GM23248 (cell line): ENCODE data around the gene ATP6V0D1. TPM values are rescaled to one million over a fixed set of nuclear protein-coding genes. Genes with fewer than 3 reads are reported as not detected.

Experiments
- DNase-seq: peaks from one replicate; pipeline ENCODE4 v3.0.0-alpha.2; 2015
- H2AFZ ChIP-seq: fragments of 200-600 bp; sonication (generic); 2 replicates; pipeline ENCODE4 v1.6.1; 2016; ENCODE audit warnings: antibody characterized with exemption
- H3F3A ChIP-seq: fragments of 200-600 bp; sonication (generic); 2 replicates; pipeline ENCODE4 v1.6.1; 2016; ENCODE audit warnings: mild to moderate bottlenecking, antibody characterized with exemption, mixed run types; ENCODE audit not compliant: insufficient read depth
- H3K27ac ChIP-seq: fragments of 200-600 bp; sonication (generic); 2 replicates; pipeline ENCODE4 v1.5.1; 2016; ENCODE audit warnings: mild to moderate bottlenecking
- H3K27me3 ChIP-seq: fragments of 200-600 bp; sonication (generic); replicated peaks from 2 replicates; pipeline ENCODE4 v1.6.1; 2016; ENCODE audit warnings: mild to moderate bottlenecking; ENCODE audit not compliant: insufficient read depth
- H3K36me3 ChIP-seq: fragments of 200-600 bp; sonication (generic); 2 replicates; pipeline ENCODE4 v1.6.1; 2016; ENCODE audit warnings: low read depth, mild to moderate bottlenecking
- H3K4me1 ChIP-seq: fragments of 200-600 bp; sonication (generic); 2 replicates; pipeline ENCODE4 v1.6.1; 2016; ENCODE audit warnings: mild to moderate bottlenecking; ENCODE audit not compliant: insufficient read depth
- H3K4me2 ChIP-seq: fragments of 200-600 bp; sonication (generic); one replicate; pipeline ENCODE4 v1.6.1; 2016; ENCODE audit warnings: mild to moderate bottlenecking; ENCODE audit not compliant: unreplicated experiment
- H3K4me3 ChIP-seq: fragments of 200-600 bp; sonication (generic); 2 replicates; pipeline ENCODE4 v1.5.1; 2016; ENCODE audit warnings: mild to moderate bottlenecking
- H3K79me2 ChIP-seq: fragments of 200-600 bp; sonication (generic); 2 replicates; pipeline ENCODE4 v1.6.1; 2016; ENCODE audit warnings: mild to moderate bottlenecking; ENCODE audit not compliant: insufficient read depth
- H3K9ac ChIP-seq: fragments of 200-600 bp; sonication (generic); 2 replicates; pipeline ENCODE4 v1.6.1; 2016; ENCODE audit warnings: mild to moderate bottlenecking
- H3K9me2 ChIP-seq: fragments of 200-600 bp; sonication (generic); 2 replicates; pipeline ENCODE4 v1.6.1; 2016; ENCODE audit warnings: mixed run types, mild to moderate bottlenecking, moderate library complexity; ENCODE audit not compliant: insufficient read depth
- H3K9me3 ChIP-seq: fragments of 200-600 bp; sonication (generic); one replicate; pipeline ENCODE4 v1.6.1; 2017; ENCODE audit warnings: low read depth
- H4K20me1 ChIP-seq: fragments of 200-600 bp; sonication (generic); 2 replicates; pipeline ENCODE4 v1.6.0; 2016; ENCODE audit not compliant: insufficient read depth
- EZH2 ChIP-seq: fragments of 200-600 bp; sonication (generic); IDR thresholded peaks from 2 replicates; pipeline ENCODE4 v1.6.1; 2018; ENCODE audit warnings: antibody characterized with exemption, mild to moderate bottlenecking; ENCODE audit not compliant: insufficient read depth, poor library complexity, severe bottlenecking
- EZH2phosphoT487 ChIP-seq: fragments of 200-600 bp; sonication (generic); IDR thresholded peaks from 2 replicates; pipeline ENCODE4 v1.6.1; 2018; ENCODE audit warnings: antibody characterized with exemption, moderate library complexity, mild to moderate bottlenecking, low read depth; ENCODE audit not compliant: insufficient read depth
- WGBS, 2 experiments: methylation state at CpG; one replicate each; pipeline ENCODE4 v1.1.6; 2015 to 2017; ENCODE audit warnings: low lambda C conversion rate in 2 of 2, low coverage in 1 of 2; ENCODE audit errors: missing lambda C conversion rate in 2 of 2; 5-methylcytosine and 5-hydroxymethylcytosine counted together
- in situ Hi-C: fragments of 300-500 bp; cut with MboI; formaldehyde crosslinking; loops from 2 replicates; pipeline ENCODE4 v1.15.0; 2020
- polyA plus RNA-seq: library from polyadenylated mRNA; unstranded; fragments of >200 nt; fragmentation: Nextera tagmentation; extraction: Ambion mirVana; gene quantifications from 2 replicates; pipeline ENCODE4 v1.2.1, GENCODE V29; 2016
- total RNA-seq: library from RNA; depleted of rRNA; stranded (reverse); fragments of >200 nt; shearing (Covaris generic); gene quantifications from 2 replicates; pipeline ENCODE4 v1.2.3, GENCODE V29; 2014

Gene ATP6V0D1
- total and polyA plus RNA-seq, 2 experiments from 2014 or later: 135 to 166 TPM

DNA sequence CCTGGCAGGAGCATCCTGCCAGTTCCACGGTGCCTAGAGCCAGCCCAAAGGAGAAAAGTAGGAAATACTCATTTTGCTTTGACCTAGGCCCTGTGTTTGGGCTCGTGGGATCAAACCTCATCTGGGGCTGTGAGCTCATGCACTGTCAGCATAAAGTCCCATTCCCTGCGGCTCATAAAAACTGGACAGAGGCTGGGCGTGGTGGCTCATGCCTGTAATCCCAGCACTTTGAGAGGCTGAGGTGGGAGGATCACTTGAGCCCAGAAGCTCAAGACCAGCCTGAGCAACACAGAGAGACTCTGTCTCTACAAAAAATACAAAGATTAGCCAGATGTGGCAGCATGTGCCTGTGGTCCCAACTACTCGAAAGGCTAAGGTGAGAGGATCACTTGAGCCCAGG lies 17.9 kb downstream of the ATP6V0D1 start:
- no peak overlapping the region for H3K27ac ChIP-seq
- H3F3A ChIP-seq: peaks cover 6% of the 10 kb centered on the region; the same call in 1 of the 2 replicates
- H3K9me3 ChIP-seq: no peaks in the 10 kb centered on the region
- no peaks in the 10 kb centered on the region for H3K36me3 ChIP-seq
- no peak overlapping the region for H2AFZ ChIP-seq
- H3K4me1 ChIP-seq: peaks cover 24% of the 10 kb centered on the region
- no peaks in the 10 kb centered on the region for H3K27me3 ChIP-seq
- H3K9ac ChIP-seq: peak overlapping the region; percentile 40; the same call in 1 of the 2 replicates
- peaks cover 93% of the 10 kb centered on the region for H3K79me2 ChIP-seq
- TF ChIP-seq EZH2 (no peak), EZH2phosphoT487 (no peak)
- 46 to 56% methylated on average over 5 of the region's 5 CpGs for WGBS, 2 experiments
- H3K9me2 ChIP-seq: no peaks in the 10 kb centered on the region
- in situ Hi-C loops: no loop called here
- H3K4me3 ChIP-seq: no peak overlapping the region
- H4K20me1 ChIP-seq: peaks cover 3% of the 10 kb centered on the region
- peak; percentile 45 for DNase-seq
- H3K4me2 ChIP-seq: no peak overlapping the region

GRCh38 chr16:67462279-67462655 lies 18.7 kb downstream of the ATP6V0D1 start:
- H4K20me1 ChIP-seq: peaks cover 5% of the 10 kb centered on the region

DNA sequence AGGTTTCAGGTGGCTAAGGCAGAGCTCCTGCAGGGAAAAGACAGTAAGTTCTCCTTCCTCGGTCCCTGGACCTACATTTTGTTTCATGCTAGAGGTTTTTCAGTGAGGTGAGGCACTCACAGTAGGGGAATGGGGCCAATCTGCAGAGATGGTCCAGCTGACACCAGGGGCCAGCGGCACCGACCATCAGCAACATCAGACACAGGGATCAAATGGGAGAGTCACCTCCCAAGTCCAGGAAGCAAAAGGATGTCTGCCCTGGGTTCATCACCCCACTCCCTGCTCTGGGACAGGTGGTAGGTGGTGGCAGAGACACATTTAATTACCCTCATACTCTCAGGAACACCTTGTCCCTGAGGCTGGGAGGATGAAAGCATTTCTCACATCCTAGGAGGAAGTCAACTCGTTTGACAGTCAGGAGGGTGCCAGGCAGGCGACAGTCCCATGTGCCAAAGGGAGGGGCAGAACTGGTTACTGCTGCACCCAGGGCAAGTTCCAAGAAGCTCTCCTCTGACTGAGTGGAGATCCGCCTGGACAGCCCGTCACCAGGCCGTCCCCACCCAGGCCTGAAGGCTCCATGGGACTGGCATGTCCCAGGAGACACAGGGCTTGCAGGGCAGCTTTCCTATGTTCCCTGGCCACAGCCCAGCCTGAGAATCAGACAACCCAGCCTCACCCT lies 19.2 kb downstream of the ATP6V0D1 start:
- DNase-seq: no peak
- peaks cover 37% of the 10 kb centered on the region for H3K4me1 ChIP-seq

More at GRCh38 chr16:67462279-67462655, 18.7 kb downstream of the ATP6V0D1 start:
- Histone ChIP-seq H3F3A (peaks cover 6% of the 10 kb centered on the region; the same call in 1 of the 2 replicates), H3K79me2 (peaks cover 93% of the 10 kb centered on the region), H3K9me3 (no peaks in the 10 kb centered on the region), H3K27me3 (no peaks in the 10 kb centered on the region), H3K9ac (no peak overlapping the region), H3K9me2 (no peaks in the 10 kb centered on the region), H3K36me3 (no peaks in the 10 kb centered on the region), H2AFZ (no peak overlapping the region), H3K4me3 (no peak overlapping the region), H3K4me1 (peaks cover 32% of the 10 kb centered on the region), H3K4me2 (no peak overlapping the region), H3K27ac (no peak overlapping the region)
- TF ChIP-seq EZH2: no peak
- TF ChIP-seq EZH2phosphoT487: no peak
- DNase-seq: peak; percentile 25
- WGBS, 2 experiments: 71 to 84% methylated on average over 5 of the region's 5 CpGs
- in situ Hi-C loops: no loop called here

GRCh38 chr16:67460961-67461360 lies 20.0 kb downstream of the ATP6V0D1 start:
- Histone ChIP-seq H3K27ac (no peak overlapping the region), H2AFZ (no peak overlapping the region), H3K4me3 (no peak overlapping the region), H3K9ac (no peak overlapping the region), H3K27me3 (no peaks in the 10 kb centered on the region), H3K36me3 (no peaks in the 10 kb centered on the region), H3K4me1 (peaks cover 44% of the 10 kb centered on the region), H3K79me2 (peaks cover 85% of the 10 kb centered on the region), H3K9me2 (no peaks in the 10 kb centered on the region), H3F3A (peaks cover 3% of the 10 kb centered on the region), H3K9me3 (no peaks in the 10 kb centered on the region), H3K4me2 (no peak overlapping the region), H4K20me1 (peaks cover 9% of the 10 kb centered on the region; the same call in 1 of the 2 replicates)
- no peak for DNase-seq
- TF ChIP-seq EZH2 (no peak), EZH2phosphoT487 (no peak)
- WGBS, 2 experiments: 100% methylated on average over 1 to 2 of the region's 2 CpGs
- in situ Hi-C loops: no loop called here

More for the DNA sequence above, 19.2 kb downstream of the ATP6V0D1 start:
- no peaks in the 10 kb centered on the region for H3K36me3 ChIP-seq
- no peak overlapping the region for H3K9ac ChIP-seq
- no peak for TF ChIP-seq EZH2phosphoT487
- TF ChIP-seq EZH2: no peak
- 61 to 64% methylated on average over 8 of the region's 8 CpGs for WGBS, 2 experiments
- peaks cover 9% of the 10 kb centered on the region for H4K20me1 ChIP-seq
- no peaks in the 10 kb centered on the region for H3K27me3 ChIP-seq
- in situ Hi-C loops: no loop called here
- no peak overlapping the region for H3K27ac ChIP-seq
- peaks cover 3% of the 10 kb centered on the region for H3F3A ChIP-seq
- H3K9me3 ChIP-seq: no peaks in the 10 kb centered on the region
- H3K9me2 ChIP-seq: no peaks in the 10 kb centered on the region
- H3K4me2 ChIP-seq: no peak overlapping the region
- H3K4me3 ChIP-seq: no peak overlapping the region
- peaks cover 91% of the 10 kb centered on the region for H3K79me2 ChIP-seq
- H2AFZ ChIP-seq: no peak overlapping the region
